Heart left ventricle (tissue), 16 donors: ENCODE data around the gene PIM3. TPM values are rescaled to one million over a fixed set of nuclear protein-coding genes. Genes with fewer than 3 reads are reported as not detected.

Experiments used
- ATAC-seq, 4 donors: fragments of 200-7000 bp; cut with Tn5 transposase; one replicate each; pipeline ENCODE4 v1.9.1; 2020 to 2022; ENCODE audit warnings: moderate library complexity in 4 of 4, mild to moderate bottlenecking in 3 of 4, moderate number of reproducible peaks in 1 of 4
- DNase-seq, 5 donors: peaks; one replicate each; pipeline ENCODE4 v3.0.0-alpha.2; 2020
- H3K27ac ChIP-seq, 12 donors: fragments of 200-600 bp; sonication (generic) in 4 of 12; one replicate each; pipeline versions ENCODE4 v1.5.0 to v1.8.0; 2016 to 2022; ENCODE audit warnings: mild to moderate bottlenecking in 2 of 12
- H3K27me3 ChIP-seq, 9 donors: fragments of 200-600 bp; sonication (generic) in 2 of 9; one replicate each; pipeline versions ENCODE4 v1.5.1 to v1.8.0; 2016 to 2022; ENCODE audit warnings: mild to moderate bottlenecking in 3 of 9
- H3K36me3 ChIP-seq, 9 donors: fragments of 200-600 bp; sonication (generic) in 2 of 9; one replicate each; pipeline versions ENCODE4 v1.5.0 to v1.8.0; 2018 to 2022; ENCODE audit warnings: mild to moderate bottlenecking in 2 of 9
- H3K4me1 ChIP-seq, 12 donors: fragments of 200-600 bp; sonication (generic) in 4 of 12; one replicate each; pipeline versions ENCODE4 v1.5.0 to v1.8.0; 2016 to 2022; ENCODE audit warnings: mild to moderate bottlenecking in 3 of 12
- H3K4me3 ChIP-seq, 12 donors: fragments of 200-600 bp; sonication (generic) in 4 of 12; one replicate each; pipeline versions ENCODE4 v1.5.0 to v1.8.0; 2017 to 2022; ENCODE audit warnings: mild to moderate bottlenecking in 9 of 12, moderate library complexity in 4 of 12
- H3K9me3 ChIP-seq, 12 donors: fragments of 200-600 bp; sonication (generic) in 4 of 12; one replicate each; pipeline versions ENCODE4 v1.5.0 to v1.8.0; 2016 to 2022; ENCODE audit warnings: mild to moderate bottlenecking in 1 of 12
- CTCF ChIP-seq, 12 donors: fragments of 200-600 bp; sonication (generic) in 4 of 12; IDR thresholded peaks; one replicate each; pipeline versions ENCODE4 v1.5.0 to v1.8.0; 2018 to 2022; ENCODE audit warnings: antibody characterized with exemption in 12 of 12, mild to moderate bottlenecking in 5 of 12
- POLR2A ChIP-seq, 2 donors: fragments of 450-650 bp; IDR thresholded peaks; one replicate each; pipeline ENCODE4 v1.6.1; 2017; ENCODE audit warnings: antibody characterized with exemption in 2 of 2, mild to moderate bottlenecking in 2 of 2, moderate library complexity in 2 of 2
- WGBS, 4 donors: extraction: QIAGEN DNeasy Blood & Tissue Kit in 2 of 4; methylation state at CpG; one replicate each; pipeline versions ENCODE4 v1.1.5 to v1.1.7; 2013 to 2018; 5-methylcytosine and 5-hydroxymethylcytosine counted together
- intact Hi-C, 10 donors: fragments of 100-400 bp; cut with DNase I; formaldehyde crosslinking; loops; one replicate each; pipeline versions ENCODE4 v1.11.1 to v1.14.2; 2022
- polyA plus RNA-seq, 2 donors: library from polyadenylated mRNA; stranded (reverse); fragments of 200-250 nt; gene quantifications; one replicate each; pipeline ENCODE4 v1.2.3, GENCODE V29; 2013
- total RNA-seq, 9 donors: library from RNA; depleted of rRNA in 2 of 9; stranded (reverse); fragments of >200 nt in 2 of 9; fragmentation: NEBNext Ultra II Directional in 3 of 9; extraction: Animal tissue kit (Norgen Biotek cat#: 25700) in 3 of 9; gene quantifications; one replicate each; pipeline versions ENCODE4 v1.1.0 to v1.2.4, GENCODE V29; 2016 to 2023
- donor health status: ischemic (EF 13 %, LVEDD 7.1; RV severe dilation, severe dysfunction).
- donor health status: healthy with polysubstance abuse.
- donor health status: DM: no; HTN: yes; CAD: no.
- donor health status: DM: no; HTN: no; CAD: no.
- donor health status: ischemic (EF 25% LVEDD 6.9; RV normal size, moderate dysfunction).
- donor health status: ischemic (EF 25% LVEDD 5.7; RV mildly dilated, moderate dysfunction).
- donor health status: healthy.
- donor health status: DM: yes; HTN: yes; CAD: no.
- donor health status: ischemic (EF 35%, LVEDD 5.7; RV mildly dilated, moderate dysfunction).
- donor health status: nonischemic (EF 11% LVEDD 7.7; RV severe dilation, severe dysfunction).
- donor health status: DM: yes; HTN: yes; CAD: no.
- donor health status: PGD.
- donor health status: ischemic (EF 29% LVEDD 5.4; RV normal size, mild dysfunction).
- donor health status: nonischemic (EF 23%, LVEDD 6.1; RV moderate dilation, normal function).

The PIM3 gene
- total and polyA plus RNA-seq, 11 donors, result 37.7 to 118 (median 50.2) TPM

DNA sequence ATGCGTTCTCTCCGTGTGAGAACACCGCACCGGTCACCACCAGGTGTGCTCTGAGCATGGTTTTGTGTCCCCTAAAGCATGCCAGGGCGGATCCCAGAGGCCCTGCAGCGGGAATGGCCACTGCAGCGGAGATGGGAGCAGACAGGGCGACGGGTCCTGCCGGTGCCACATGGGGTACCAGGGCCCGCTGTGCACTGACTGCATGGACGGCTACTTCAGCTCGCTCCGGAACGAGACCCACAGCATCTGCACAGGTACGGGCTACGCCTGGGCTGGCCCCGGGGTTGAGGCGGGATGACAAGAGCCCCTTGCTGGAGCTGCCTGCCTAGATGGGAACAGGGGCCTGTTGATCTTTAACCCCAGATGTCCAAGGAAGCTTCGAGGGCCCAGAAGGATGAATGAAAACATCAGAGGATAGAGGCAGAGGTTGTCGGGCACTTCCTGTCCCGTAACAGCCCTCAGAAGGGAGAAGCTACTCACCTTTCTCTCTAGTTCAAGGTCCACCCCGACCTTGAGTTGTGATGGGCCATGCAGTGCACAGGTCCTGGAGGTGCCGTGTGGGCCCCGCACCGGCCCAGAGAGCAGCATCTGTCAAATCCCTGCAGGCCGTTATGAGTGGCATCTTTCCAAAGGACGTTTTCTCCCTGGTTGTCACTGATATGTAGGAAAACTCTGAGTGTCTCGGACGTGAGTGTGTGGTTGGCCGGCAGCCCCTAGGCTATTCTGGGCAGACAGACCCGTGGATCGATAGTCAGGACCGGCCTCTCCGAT lies 38.9 kb upstream of the PIM3 start:
- H3K4me3 ChIP-seq, result no peak overlapping the region
- ATAC-seq (no peak), DNase-seq (no peak)
- intact Hi-C loops, result loop anchor here in 5 of 10 donors (10.0 kb wide), 4 partner anchors 147 to 263 kb away; partner anchors contain the start of gene TRABD (in 1 of the 5)
- no peaks in the 10 kb centered on the region for H3K9me3 ChIP-seq
- peaks cover 0 to 25% (median 16%) of the 10 kb centered on the region in 12 donors for H3K4me1 ChIP-seq
- no peak overlapping the region for H3K27ac ChIP-seq
- WGBS, 4 donors, result 84 to 90% (median 89%) methylated on average over 28 to 35 of the region's 35 CpGs
- H3K36me3 ChIP-seq, result peaks cover 0 to 48% (median 30%) of the 10 kb centered on the region in 9 donors
- no peaks in the 10 kb centered on the region for H3K27me3 ChIP-seq
- no peak for TF ChIP-seq CTCF (IDR thresholded peaks at IDR 0.05)
- TF ChIP-seq POLR2A (IDR thresholded peaks at IDR 0.05), result no peak

- ATAC-seq, result no peak
- intact Hi-C loops, result loop anchor here in 5 of 10 donors (10.0 kb wide), 4 partner anchors 148 to 262 kb away; partner anchors contain the start of gene TRABD (in 1 of the 5)
- Histone ChIP-seq H3K4me1 (peaks cover 0 to 20% (median 9%) of the 10 kb centered on the region in 12 donors), H3K36me3 (peaks cover 0 to 48% (median 30%) of the 10 kb centered on the region in 9 donors), H3K27me3 (no peaks in the 10 kb centered on the region), H3K9me3 (no peaks in the 10 kb centered on the region), H3K4me3 (no peak overlapping the region), H3K27ac (no peak overlapping the region)
- 90 to 96% (median 93%) methylated on average over 13 to 22 of the region's 22 CpGs for WGBS, 4 donors
- TF ChIP-seq CTCF (IDR thresholded peaks at IDR 0.05), result no peak
- no peak for TF ChIP-seq POLR2A (IDR thresholded peaks at IDR 0.05)
- no peak for DNase-seq
Measured at GRCh38 chr22:49922484-49922883, 38.1 kb upstream of the PIM3 start.

DNA sequence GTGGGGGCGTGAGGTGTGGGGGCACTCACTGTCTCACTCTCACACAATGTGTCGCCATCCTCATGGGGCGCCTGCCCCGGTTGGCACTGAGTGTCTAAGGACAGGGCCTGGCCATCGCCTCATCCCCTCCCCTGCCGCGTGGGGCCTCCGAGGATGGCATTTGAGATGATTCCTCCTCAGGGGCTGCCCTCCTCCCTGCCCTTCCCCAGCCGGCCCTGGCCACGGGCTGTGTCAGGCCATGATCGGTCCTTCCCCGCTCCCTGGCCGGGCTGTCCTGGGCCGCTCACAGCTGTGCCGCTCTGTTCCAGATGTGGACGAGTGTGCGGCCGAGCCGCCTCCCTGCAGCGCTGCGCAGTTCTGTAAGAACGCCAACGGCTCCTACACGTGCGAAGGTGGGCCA lies 37.6 kb upstream of the PIM3 start:
- H3K27ac ChIP-seq, result no peak overlapping the region
- H3K4me3 ChIP-seq, result no peak overlapping the region
- ATAC-seq (no peak), DNase-seq (no peak)
- intact Hi-C loops, result loop anchor here in 5 of 10 donors (10.0 kb wide), 4 partner anchors 148 to 262 kb away; partner anchors contain the start of gene TRABD (in 1 of the 5)
- H3K9me3 ChIP-seq, result no peaks in the 10 kb centered on the region
- no peak for TF ChIP-seq CTCF (IDR thresholded peaks at IDR 0.05)
- no peak for TF ChIP-seq POLR2A (IDR thresholded peaks at IDR 0.05)
- peaks cover 0 to 17% (median 8%) of the 10 kb centered on the region in 12 donors for H3K4me1 ChIP-seq
- no peaks in the 10 kb centered on the region for H3K27me3 ChIP-seq
- H3K36me3 ChIP-seq, result peaks cover 0 to 48% (median 30%) of the 10 kb centered on the region in 9 donors
- WGBS, 4 donors, result 90 to 96% (median 94%) methylated on average over 12 to 25 of the region's 25 CpGs

GRCh38 chr22:49923445-49923844 lies 37.1 kb upstream of the PIM3 start:
- H3K4me3 ChIP-seq, result no peak overlapping the region
- H3K27ac ChIP-seq, result no peak overlapping the region
- intact Hi-C loops, result loop anchor here in 5 of 10 donors (10.0 kb wide), 4 partner anchors 149 to 261 kb away; partner anchors contain the start of gene TRABD (in 1 of the 5)

More at GRCh38 chr22:49923445-49923844, 37.1 kb upstream of the PIM3 start:
- WGBS, 4 donors, result 78 to 89% (median 87%) methylated on average over 16 of the region's 16 CpGs
- Histone ChIP-seq H3K9me3 (no peaks in the 10 kb centered on the region), H3K36me3 (peaks cover 0 to 48% (median 30%) of the 10 kb centered on the region in 9 donors), H3K4me1 (peaks cover 0 to 17% (median 8%) of the 10 kb centered on the region in 12 donors), H3K27me3 (no peaks in the 10 kb centered on the region)
- no peak for DNase-seq
- no peak for TF ChIP-seq CTCF (IDR thresholded peaks at IDR 0.05)
- ATAC-seq, result no peak
